K562 (cell line): ENCODE measurements around the gene STK16. TPM values are rescaled to one million over a fixed set of nuclear protein-coding genes. Genes with fewer than 3 reads are reported as not detected.
A peak's percentile ranks its signal among the peaks of the same experiment; 100 is the strongest.

Experiments
- ATAC-seq: fragments of 200-7000 bp; cut with Tn5 transposase; 3 replicates; pipeline ENCODE4 v1.9.1; 2020; ENCODE audit warnings: moderate library complexity
- BruUV-seq: library from RNA; stranded (reverse); fragments of 400-500 nt; replicated peaks from 2 replicates; lab custom pipeline; 2021; lab: Mats Ljungman, UMichigan
- CTCF ChIA-PET: fragments of 300-600 bp; formaldehyde crosslinking; extraction: SDS; loops from one replicate; lab custom pipeline; 2021; ENCODE audit warnings: low intra/inter-chr PET ratio; lab: Yijun Ruan, JAX
- POLR2A ChIA-PET: fragments of 300-600, 350-650 bp; sonication (Branson Sonifier 250); formaldehyde crosslinking; extraction: SDS; loops from one replicate; lab custom pipeline; 2021; ENCODE audit warnings: antibody characterized with exemption, inconsistent platforms; lab: Yijun Ruan, JAX
- DNase-seq, 4 experiments: peaks; one replicate each; pipeline versions ENCODE4 v3.0.0 to v3.0.0-alpha.2; 2011 to 2018; ENCODE audit warnings: low spot score in 3 of 4, mixed read lengths in 3 of 4; ENCODE audit errors: extremely low read depth in 1 of 4
- FAIRE-seq: peaks from 2 replicates; lab custom pipeline; 2011; peaks lifted over from hg19 to GRCh38; lab: Jason Lieb, UNC
- H2AFZ ChIP-seq: 2 replicates; pipeline ENCODE4 v1.6.0; 2011; ENCODE audit warnings: low read depth, low read length, control low read depth, inconsistent platforms
- H3K27ac ChIP-seq: fragments of 200-600 bp; 3 replicates; pipeline ENCODE4 v1.8.0; 2011; ENCODE audit warnings: low read depth, mild to moderate bottlenecking, control low read depth, inconsistent platforms, low read length, moderate library complexity, mixed read lengths; ENCODE audit errors: extremely low read depth
- H3K27me3 ChIP-seq, 2 experiments: fragments of 300-600 bp in 1 of 2; 2 replicates in 1 of 2; 3 replicates in 1 of 2; pipeline versions ENCODE4 v1.6.0 to v1.8.0; 2011; ENCODE audit warnings: inconsistent platforms in 2 of 2, low read length in 2 of 2, mild to moderate bottlenecking in 1 of 2, mixed read lengths in 1 of 2, moderate library complexity in 1 of 2; ENCODE audit not compliant: control insufficient read depth in 2 of 2, insufficient read depth in 2 of 2
- H3K36me3 ChIP-seq: fragments of 300-600 bp; 3 replicates; pipeline ENCODE4 v1.8.0; 2011; ENCODE audit warnings: mild to moderate bottlenecking, low read length, inconsistent platforms; ENCODE audit not compliant: control insufficient read depth, insufficient read depth
- H3K4me1 ChIP-seq, 2 experiments: fragments of 200-600 bp in 1 of 2; replicated peaks in 1 of 2; 2 replicates in 1 of 2; 3 replicates in 1 of 2; pipeline versions ENCODE4 v1.5.1 to v1.8.0; 2011; ENCODE audit warnings: inconsistent platforms in 2 of 2, low read length in 2 of 2, mild to moderate bottlenecking in 1 of 2, mixed read lengths in 1 of 2, moderate library complexity in 1 of 2; ENCODE audit not compliant: control insufficient read depth in 2 of 2, insufficient read depth in 2 of 2
- H3K4me2 ChIP-seq: 2 replicates; pipeline ENCODE4 v1.6.1; 2011; ENCODE audit warnings: low read length, control low read depth, inconsistent platforms, mixed read lengths; ENCODE audit not compliant: insufficient read depth
- H3K4me3 ChIP-seq: fragments of 200-600 bp; sonication (generic), shearing (Covaris generic); 2 replicates; pipeline ENCODE4 v1.5.1; 2016; ENCODE audit warnings: control low read depth, inconsistent platforms
- H3K79me2 ChIP-seq: fragments of 200-600 bp; 3 replicates; pipeline ENCODE4 v1.8.0; 2011; ENCODE audit warnings: low read length, inconsistent platforms; ENCODE audit not compliant: control insufficient read depth, insufficient read depth
- H3K9ac ChIP-seq, 2 experiments: 2 replicates each; pipeline versions ENCODE4 v1.6.0 to v1.6.1; 2011; ENCODE audit warnings: low read depth in 2 of 2, low read length in 2 of 2, control low read depth in 1 of 2, inconsistent platforms in 1 of 2, mild to moderate bottlenecking in 1 of 2, mixed read lengths in 1 of 2; ENCODE audit not compliant: insufficient read depth in 1 of 2
- H3K9me1 ChIP-seq: one replicate; pipeline ENCODE4 v1.6.0; 2011; ENCODE audit warnings: inconsistent platforms, mild to moderate bottlenecking, low read length, moderate library complexity; ENCODE audit not compliant: control insufficient read depth, insufficient read depth
- H3K9me3 ChIP-seq: replicated peaks from 2 replicates; pipeline ENCODE4 v1.5.1; 2011; ENCODE audit warnings: low read depth, low read length, inconsistent platforms; ENCODE audit not compliant: control insufficient read depth, insufficient read depth
- H4K20me1 ChIP-seq: replicated peaks from 2 replicates; pipeline ENCODE4 v1.6.1; 2011; ENCODE audit warnings: low read length, inconsistent platforms, mixed read lengths; ENCODE audit not compliant: control insufficient read depth, insufficient read depth
- BRD4 ChIP-seq: fragments of 200-600 bp; sonication (generic); IDR thresholded peaks from 2 replicates; pipeline ENCODE4 v1.6.1; 2017; ENCODE audit warnings: inconsistent platforms
- HBP1 ChIP-seq: fragments of 450-650 bp; formaldehyde crosslinking; IDR thresholded peaks from 2 replicates; pipeline ENCODE4 v1.4.0; 2022; ENCODE audit warnings: missing genetic modification characterization
- KLF13 ChIP-seq: fragments of 450-650 bp; IDR thresholded peaks from 2 replicates; pipeline ENCODE4 v1.6.1; 2016; ENCODE audit warnings: missing genetic modification characterization, low read depth, mild to moderate bottlenecking, missing compliant biosample characterization, moderate library complexity, borderline replicate concordance
- PCBP2 ChIP-seq: fragments of 200-400 bp; formaldehyde crosslinking; IDR thresholded peaks from 2 replicates; pipeline ENCODE4 v1.6.1; 2018; ENCODE audit warnings: low read length, low read depth, mild to moderate bottlenecking, moderate library complexity; ENCODE audit not compliant: poor library complexity, severe bottlenecking
- PHF8 ChIP-seq: fragments of 200-600 bp; sonication (generic); IDR thresholded peaks from 2 replicates; pipeline ENCODE4 v1.6.1; 2012; ENCODE audit warnings: mixed run types, mild to moderate bottlenecking, inconsistent platforms, low read length, moderate library complexity, borderline replicate concordance
- SAFB ChIP-seq: fragments of 200-400 bp; formaldehyde crosslinking; IDR thresholded peaks from 2 replicates; pipeline ENCODE4 v1.6.1; 2017; ENCODE audit warnings: low read depth, low read length, borderline replicate concordance
- SLC30A9 ChIP-seq: fragments of 250-450 bp; sonication (Bioruptor Pico); IDR thresholded peaks from 2 replicates; pipeline ENCODE4 v1.8.0; 2022; ENCODE audit warnings: mild to moderate bottlenecking, moderate library complexity
- SMAD4 ChIP-seq: fragments of 250-450 bp; sonication (Bioruptor Pico); conservative IDR thresholded peaks from 2 replicates; pipeline ENCODE4 v1.8.0; 2021; ENCODE audit warnings: inconsistent platforms, mild to moderate bottlenecking, moderate library complexity
- WHSC1 ChIP-seq: IDR thresholded peaks from one replicate; pipeline ENCODE4 v1.6.1; 2012; ENCODE audit warnings: low read length, control low read depth, inconsistent platforms
- ZFP36 ChIP-seq: fragments of 150-350 bp; IDR thresholded peaks from 2 replicates; pipeline ENCODE4 v1.6.1; 2018; ENCODE audit warnings: low read length, low read depth; ENCODE audit not compliant: partially characterized antibody
- ZHX1 ChIP-seq: fragments of 150-350 bp; conservative IDR thresholded peaks from 2 replicates; pipeline ENCODE4 v1.6.1; 2014; ENCODE audit warnings: low read length
- ZNF133 ChIP-seq: fragments of 250-450 bp; sonication (Bioruptor Pico); IDR thresholded peaks from 2 replicates; pipeline ENCODE4 v1.4.0; 2020; ENCODE audit warnings: mild to moderate bottlenecking
- ZNF134 ChIP-seq: fragments of 250-450 bp; sonication (Bioruptor Pico); conservative IDR thresholded peaks from 2 replicates; pipeline ENCODE4 v1.4.0; 2020
- ZNF146 ChIP-seq: IDR thresholded peaks from one replicate; pipeline ENCODE4 v1.6.1; 2018; ENCODE audit warnings: missing compliant biosample characterization; ENCODE audit not compliant: unreplicated experiment
- ZNF431 ChIP-seq: sonication (generic); formaldehyde crosslinking; IDR thresholded peaks from 2 replicates; pipeline ENCODE4 v1.8.0; 2022; ENCODE audit warnings: mild to moderate bottlenecking, missing genetic modification reagents
- ZNF507 ChIP-seq: conservative IDR thresholded peaks from 2 replicates; pipeline ENCODE4 v1.6.1; 2017; ENCODE audit warnings: missing genetic modification characterization, missing compliant biosample characterization
- WGBS: fragments of 100-300 bp; shearing (Covaris generic); methylation state at CpG from one replicate; pipeline ENCODE4 v1.1.6; 2016; ENCODE audit warnings: low coverage, mixed read lengths; ENCODE audit not compliant: insufficient coverage; ENCODE audit errors: missing lambda C conversion rate; 5-methylcytosine and 5-hydroxymethylcytosine counted together
- in situ Hi-C: fragments of 300-500 bp; cut with MboI; formaldehyde crosslinking; loops from 4 replicates; pipeline ENCODE4 v1.15.0; 2018; ENCODE audit warnings: inconsistent platforms, mixed read lengths
- intact Hi-C: fragments of 100-400 bp; cut with micrococcal nuclease; formaldehyde crosslinking; loops from 2 replicates; pipeline ENCODE4 v1.14.2; 2022
- polyA plus RNA-seq, 8 experiments: library from polyadenylated mRNA; depleted of rRNA in 4 of 8; stranded (reverse) in 5 of 8; unstranded in 3 of 8; fragments of >200 nt; fragmentation: Nextera tagmentation in 2 of 8; fragmentation: Illumina TruSeq in 1 of 8; extraction: Ambion mirVana in 2 of 8; extraction: Trizol in 1 of 8; gene quantifications; 2 replicates each; pipeline versions ENCODE4 v1.2.1 to v1.2.3, GENCODE V29; 2011 to 2014; ENCODE audit warnings: inconsistent platforms in 1 of 8, missing spikeins in 1 of 8
- total RNA-seq, 7 experiments: library from RNA; depleted of rRNA in 6 of 7; stranded (reverse); fragments of >200 nt in 6 of 7; fragmentation: Illumina TruSeq in 2 of 7; extraction: Trizol in 2 of 7; gene quantifications; 2 replicates each; pipeline versions ENCODE4 v1.2.1 to v1.2.3, GENCODE V29; 2011 to 2021; ENCODE audit warnings: low replicate concordance in 1 of 7

Gene STK16
- total and polyA plus RNA-seq, 9 of the 15 experiments (the other 6 are each of a cell fraction or from before 2014, with no cell fraction given) = 5.4 to 36.2 (median 17.8) TPM

- H3K4me2 ChIP-seq = peak overlapping the region; percentile 76
- ATAC-seq = peak; percentile 89
- in situ Hi-C loops = loop anchor here (5.0 kb wide), 1 partner anchor 122 kb away; the partner anchor contains the start of gene SLC23A3
- TF ChIP-seq BRD4 = no peak
- 0 out of 2 replicates have a peak, but pooled peaks have one; percentile 44 for TF ChIP-seq HBP1 (CRISPR knock-in tag)
- peak; percentile 75; the same call in 1 of the 2 replicates for TF ChIP-seq SAFB
- TF ChIP-seq ZNF431 (CRISPR knock-in tag) = 0 out of 2 replicates have a peak, but pooled peaks have one; percentile 27
- no peak for TF ChIP-seq ZHX1
- TF ChIP-seq PCBP2 = no peak
- TF ChIP-seq ZNF507 (tag) = no peak
- no peak for TF ChIP-seq ZNF133 (CRISPR knock-in tag)
- no peak for TF ChIP-seq SLC30A9 (CRISPR knock-in tag)
- no peak; the same call in 1 of the 2 replicates for TF ChIP-seq SMAD4 (CRISPR knock-in tag)
- no peak for TF ChIP-seq ZNF134 (CRISPR knock-in tag)
- no peak for TF ChIP-seq ZNF146 (CRISPR knock-in tag)
- no peak for TF ChIP-seq WHSC1
- no peak for TF ChIP-seq ZFP36
- TF ChIP-seq PHF8 = peak; percentile 80; the same call in 1 of the 2 replicates
- TF ChIP-seq KLF13 (tag) = peak; percentile 83
Observed at GRCh38 chr2:219294356-219295351, 49.4 kb downstream of the STK16 start.

More at GRCh38 chr2:219294356-219295351, 49.4 kb downstream of the STK16 start:
- Histone ChIP-seq H3K9me3 (no peaks in the 10 kb centered on the region), H3K9me1 (no peaks in the 10 kb centered on the region), H2AFZ (peak overlapping the region; percentile 94), H3K79me2 (no peaks in the 10 kb centered on the region), H3K27me3 (peaks cover 0 to 4% of the 10 kb centered on the region in 2 experiments; a peak in 2 of 5 replicates), H4K20me1 (no peaks in the 10 kb centered on the region), H3K27ac (peak overlapping the region; percentile 76), H3K9ac (peak overlapping the region; percentile 74 to 91), H3K36me3 (no peaks in the 10 kb centered on the region), H3K4me1 (peaks cover 22 to 57% of the 10 kb centered on the region in 2 experiments; a peak in 4 of 5 replicates), H3K4me3 (peak overlapping the region; percentile 36)
- CTCF ChIA-PET = interaction anchor here (0.6 to 4.2 kb wide), 8 partner anchors 16 to 385 kb away, joined by 3 to 28 read pairs (median 5); partner anchors contain the start of genes DNAJB2, NHEJ1 and TUBA4A
- FAIRE-seq (peak; percentile 35), DNase-seq (peak; percentile 89 to 93 (median 92))
- POLR2A ChIA-PET = interaction anchor here (0.5 to 1.5 kb wide), 12 partner anchors 9 to 223 kb away, joined by 3 to 6 read pairs (median 4); partner anchors contain the start of genes CNPPD1, PTPRN, TUBA4B and ZFAND2B
- intact Hi-C loops = loop anchor here (1.0 to 5.0 kb wide), 3 partner anchors 15 to 67 kb away; partner anchors contain the start of genes ANKZF1, ATG9A and DNAJB2
- WGBS = 8% methylated on average over 23 of the region's 67 CpGs
- no TSS peak for BruUV-seq
